ENCODE data around the gene PLA2G4A.

The PLA2G4A gene

GRCh38 chr1:187032982-187033692 is 204.4 kb downstream of the PLA2G4A start:
- ChIA-PET POLR2A (ENCODE audit: low non-redundant PET) (no interaction called here), CTCF (interaction anchor here (0.6 to 0.7 kb wide), 2 partner anchors 29 to 548 kb away, joined by 3 to 4 read pairs; no protein-coding TSS in a partner anchor)
- no peak for DNase-seq (ENCODE audit: low spot score)
- H3K27ac ChIP-seq: no peak overlapping the region
- TF ChIP-seq, protein P1, sequence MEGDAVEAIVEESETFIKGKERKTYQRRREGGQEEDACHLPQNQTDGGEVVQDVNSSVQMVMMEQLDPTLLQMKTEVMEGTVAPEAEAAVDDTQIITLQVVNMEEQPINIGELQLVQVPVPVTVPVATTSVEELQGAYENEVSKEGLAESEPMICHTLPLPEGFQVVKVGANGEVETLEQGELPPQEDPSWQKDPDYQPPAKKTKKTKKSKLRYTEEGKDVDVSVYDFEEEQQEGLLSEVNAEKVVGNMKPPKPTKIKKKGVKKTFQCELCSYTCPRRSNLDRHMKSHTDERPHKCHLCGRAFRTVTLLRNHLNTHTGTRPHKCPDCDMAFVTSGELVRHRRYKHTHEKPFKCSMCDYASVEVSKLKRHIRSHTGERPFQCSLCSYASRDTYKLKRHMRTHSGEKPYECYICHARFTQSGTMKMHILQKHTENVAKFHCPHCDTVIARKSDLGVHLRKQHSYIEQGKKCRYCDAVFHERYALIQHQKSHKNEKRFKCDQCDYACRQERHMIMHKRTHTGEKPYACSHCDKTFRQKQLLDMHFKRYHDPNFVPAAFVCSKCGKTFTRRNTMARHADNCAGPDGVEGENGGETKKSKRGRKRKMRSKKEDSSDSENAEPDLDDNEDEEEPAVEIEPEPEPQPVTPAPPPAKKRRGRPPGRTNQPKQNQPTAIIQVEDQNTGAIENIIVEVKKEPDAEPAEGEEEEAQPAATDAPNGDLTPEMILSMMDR (conservative IDR thresholded peaks at IDR 0.05; ENCODE audit: low read depth): no peak

DNA sequence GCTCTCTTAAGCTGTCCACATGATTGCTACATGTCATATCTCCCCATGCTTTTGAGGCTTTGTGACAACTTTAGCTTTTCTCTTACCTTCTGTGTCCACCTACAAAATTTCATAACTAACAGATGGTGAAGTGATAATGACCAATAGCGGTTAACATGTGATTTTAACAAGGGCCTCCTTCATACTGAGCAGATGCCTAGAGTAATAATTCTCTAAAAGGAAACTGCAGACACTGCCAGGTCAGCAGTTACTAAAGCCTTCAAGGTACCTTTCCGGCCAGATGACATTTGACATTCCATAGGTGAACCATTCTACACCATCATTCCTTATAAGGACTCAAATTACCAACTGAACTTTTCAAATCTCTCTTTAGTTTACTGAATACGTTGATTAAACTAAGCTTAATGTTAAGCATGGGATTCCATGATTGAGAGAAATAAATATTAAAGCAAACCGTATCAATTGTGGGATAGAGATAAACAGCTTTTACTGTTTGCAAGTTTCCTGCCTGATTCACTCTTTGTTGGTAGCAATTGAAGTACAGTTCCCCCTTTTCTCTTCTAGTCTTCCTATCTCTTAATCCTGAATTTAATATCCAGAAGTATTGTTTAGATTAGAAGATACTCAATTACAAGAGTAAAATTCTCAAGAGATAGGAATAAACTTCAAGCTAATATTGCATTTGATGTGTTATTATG is 205.1 kb downstream of the PLA2G4A start:
- CTCF ChIA-PET: interaction anchor here (0.7 kb wide), 1 partner anchor 549 kb away, joined by 4 read pairs; no protein-coding TSS in a partner anchor
- DNase-seq (ENCODE audit: low spot score): no peak
- no peak overlapping the region for H3K27ac ChIP-seq
- POLR2A ChIA-PET (ENCODE audit: low non-redundant PET): no interaction called here
- TF ChIP-seq, protein P1 (conservative IDR thresholded peaks at IDR 0.05; ENCODE audit: low read depth): no peak

GRCh38 chr1:187034501-187034900 is 205.8 kb downstream of the PLA2G4A start:
- ChIA-PET CTCF (no interaction called here), POLR2A (ENCODE audit: low non-redundant PET) (no interaction called here)
- H3K27ac ChIP-seq: no peak overlapping the region
- no peak for DNase-seq (ENCODE audit: low spot score)
- TF ChIP-seq, protein P1 (conservative IDR thresholded peaks at IDR 0.05; ENCODE audit: low read depth): no peak

- CTCF ChIA-PET: interaction anchor here (0.6 kb wide), 2 partner anchors 258 to 317 kb away, joined by 3 read pairs; no protein-coding TSS in a partner anchor
- no peak for DNase-seq (ENCODE audit: low spot score)
- POLR2A ChIA-PET (ENCODE audit: low non-redundant PET): no interaction called here
- TF ChIP-seq, protein P1 (conservative IDR thresholded peaks at IDR 0.05; ENCODE audit: low read depth): no peak
- no peak overlapping the region for H3K27ac ChIP-seq
These were observed 209.3 kb downstream of the PLA2G4A start for GRCh38 chr1:187037973-187038553.
